AG09309 (cell line): ENCODE measurements around the gene TTC28.

Experiments used
- DNase-seq: peaks from one replicate; pipeline ENCODE4 v3.0.0-alpha.2; 2010; ENCODE audit warnings: low read depth
- H3K4me3 ChIP-seq: 2 replicates; pipeline ENCODE4 v1.5.1; 2011; ENCODE audit warnings: mild to moderate bottlenecking, low read depth, low read length, moderate library complexity; ENCODE audit not compliant: control insufficient read depth
- TF ChIP-seq, protein P1 (sequence below): IDR thresholded peaks from 2 replicates; pipeline ENCODE4 v1.5.1; 2011; ENCODE audit warnings: mild to moderate bottlenecking, low read depth, low read length, inconsistent platforms; ENCODE audit not compliant: insufficient read depth, control insufficient read depth; ENCODE audit errors: missing control alignments

TTC28 gene

DNA sequence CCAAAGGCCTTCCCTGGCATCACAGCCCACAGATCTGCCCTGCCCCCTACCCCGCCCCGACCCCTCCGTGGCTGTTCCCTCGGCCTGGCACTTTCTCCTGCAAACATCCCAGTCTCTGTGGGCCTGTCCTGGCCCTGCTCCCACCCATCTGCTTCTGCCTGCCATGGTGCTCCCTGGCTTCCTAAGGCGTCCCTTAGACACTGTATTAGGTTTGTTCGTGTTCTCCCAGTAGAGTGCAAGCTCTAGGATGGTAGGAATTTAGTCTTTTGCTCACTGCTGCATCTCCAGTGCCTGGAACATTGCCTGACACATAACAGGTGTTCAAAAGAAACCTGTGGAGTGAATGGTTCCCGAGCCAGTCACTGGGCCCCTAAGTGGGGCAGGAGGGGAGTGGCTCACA, 690.9 kb downstream of the TTC28 start:
- no peak overlapping the region for H3K4me3 ChIP-seq
- TF ChIP-seq, protein P1, sequence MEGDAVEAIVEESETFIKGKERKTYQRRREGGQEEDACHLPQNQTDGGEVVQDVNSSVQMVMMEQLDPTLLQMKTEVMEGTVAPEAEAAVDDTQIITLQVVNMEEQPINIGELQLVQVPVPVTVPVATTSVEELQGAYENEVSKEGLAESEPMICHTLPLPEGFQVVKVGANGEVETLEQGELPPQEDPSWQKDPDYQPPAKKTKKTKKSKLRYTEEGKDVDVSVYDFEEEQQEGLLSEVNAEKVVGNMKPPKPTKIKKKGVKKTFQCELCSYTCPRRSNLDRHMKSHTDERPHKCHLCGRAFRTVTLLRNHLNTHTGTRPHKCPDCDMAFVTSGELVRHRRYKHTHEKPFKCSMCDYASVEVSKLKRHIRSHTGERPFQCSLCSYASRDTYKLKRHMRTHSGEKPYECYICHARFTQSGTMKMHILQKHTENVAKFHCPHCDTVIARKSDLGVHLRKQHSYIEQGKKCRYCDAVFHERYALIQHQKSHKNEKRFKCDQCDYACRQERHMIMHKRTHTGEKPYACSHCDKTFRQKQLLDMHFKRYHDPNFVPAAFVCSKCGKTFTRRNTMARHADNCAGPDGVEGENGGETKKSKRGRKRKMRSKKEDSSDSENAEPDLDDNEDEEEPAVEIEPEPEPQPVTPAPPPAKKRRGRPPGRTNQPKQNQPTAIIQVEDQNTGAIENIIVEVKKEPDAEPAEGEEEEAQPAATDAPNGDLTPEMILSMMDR: no peak
- no peak for DNase-seq

DNA sequence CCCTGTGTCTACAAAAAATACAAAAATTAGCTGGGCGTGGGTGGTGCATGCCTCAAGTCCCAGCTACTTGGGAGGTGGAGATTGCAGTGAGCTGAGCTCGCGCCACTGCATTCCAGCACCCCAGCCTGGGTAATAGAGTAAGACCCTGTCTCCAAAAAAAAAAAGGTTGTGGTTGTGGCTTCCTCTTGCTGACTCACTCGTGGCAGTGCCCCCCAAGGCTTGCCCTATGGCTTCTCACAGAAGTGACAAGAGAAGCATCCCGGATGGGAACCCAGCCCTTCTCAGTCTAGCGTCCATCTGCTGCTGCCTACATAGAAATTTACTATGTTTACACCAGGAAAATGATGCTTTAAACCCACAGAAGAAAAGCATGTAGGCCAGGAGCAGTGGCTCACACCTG, 692.1 kb downstream of the TTC28 start:
- TF ChIP-seq, protein P1: no peak
- DNase-seq: peak; percentile 77
- no peak overlapping the region for H3K4me3 ChIP-seq

DNA sequence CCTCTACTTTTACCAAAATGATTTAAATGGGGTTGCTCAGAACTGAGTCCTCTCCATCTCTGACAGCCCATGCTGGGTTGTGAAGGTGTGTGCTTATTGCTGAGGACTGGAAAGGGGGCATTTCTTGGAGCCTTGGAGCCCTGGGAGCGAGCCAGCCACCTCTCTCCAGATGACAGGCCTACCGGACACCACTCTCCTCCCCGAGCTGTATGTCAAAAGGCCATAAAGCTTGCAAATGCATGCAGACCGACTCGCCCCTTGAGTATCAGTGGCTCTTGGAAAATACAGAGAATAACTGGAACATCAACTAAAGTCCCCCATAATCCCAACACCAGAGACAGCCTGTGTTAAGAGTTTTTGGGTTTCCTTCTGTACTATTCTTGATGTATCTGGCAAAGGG, 692.7 kb downstream of the TTC28 start:
- H3K4me3 ChIP-seq: no peak overlapping the region
- no peak for DNase-seq
- TF ChIP-seq, protein P1: no peak

DNA sequence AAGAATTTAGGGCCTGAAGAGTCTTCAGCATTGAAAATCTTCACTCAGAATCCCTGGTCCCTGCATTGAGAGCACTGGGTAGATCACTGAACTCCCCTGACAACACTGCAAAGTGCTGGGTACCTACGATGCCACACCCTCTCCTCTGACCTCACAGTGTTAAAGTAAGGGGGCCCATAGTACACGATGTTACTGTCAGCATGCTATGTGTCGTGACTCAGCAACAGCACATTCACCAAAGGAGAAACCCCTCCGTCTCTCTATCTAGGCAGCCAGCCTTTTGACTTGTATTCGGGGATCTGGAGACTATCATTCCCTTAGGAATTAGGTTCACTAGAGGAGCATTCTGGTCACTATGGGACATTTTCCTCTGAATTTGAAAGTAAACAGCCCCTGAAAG, 693.2 kb downstream of the TTC28 start:
- DNase-seq: no peak
- TF ChIP-seq, protein P1: no peak
- H3K4me3 ChIP-seq: no peak overlapping the region

DNA sequence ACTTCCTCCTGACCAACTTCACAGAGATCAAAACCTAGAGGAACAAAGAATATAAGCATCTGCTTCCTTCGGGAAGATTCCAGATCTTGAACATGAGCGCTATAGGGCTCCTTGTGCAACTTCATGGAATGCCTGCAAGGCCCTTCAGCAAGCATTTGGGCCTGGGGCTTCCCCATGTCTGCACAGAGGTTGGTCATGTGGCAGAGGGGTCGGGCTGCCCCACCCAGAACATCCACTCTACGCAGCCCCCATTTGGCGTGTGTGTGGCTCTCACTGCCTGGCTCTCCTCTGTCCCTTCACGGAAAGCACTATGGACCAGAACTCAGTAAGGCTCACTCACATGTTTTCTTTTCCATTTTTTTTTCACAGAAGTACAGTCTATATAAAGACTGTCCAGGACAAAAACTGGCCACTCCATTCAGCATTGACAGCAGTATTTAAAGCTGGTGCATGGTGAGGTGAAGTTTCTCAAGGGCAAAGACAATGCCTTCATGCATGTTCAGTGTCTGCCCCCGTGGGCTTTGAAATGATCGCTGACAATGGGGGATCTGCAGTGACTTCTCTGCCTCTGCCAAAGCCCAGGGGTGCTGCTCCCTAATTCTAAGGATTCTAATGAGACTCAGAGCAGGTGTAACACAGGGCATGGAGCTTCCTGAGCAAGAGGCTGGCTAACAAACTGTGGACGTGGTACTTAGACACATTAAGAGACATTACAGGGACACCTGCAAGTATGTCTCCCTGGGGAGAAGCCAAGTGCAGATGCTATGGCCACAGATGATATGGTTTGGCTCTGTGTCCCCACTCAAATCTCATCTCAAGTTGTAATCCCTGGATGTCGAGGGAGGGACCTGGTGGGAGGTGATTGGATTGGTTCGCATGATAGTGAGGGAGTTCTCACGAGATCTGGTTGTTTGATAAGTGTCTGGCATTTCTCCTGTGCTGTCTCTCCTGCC, 694.0 kb downstream of the TTC28 start:
- TF ChIP-seq, protein P1: no peak
- DNase-seq: no peak
- no peak overlapping the region for H3K4me3 ChIP-seq

DNA sequence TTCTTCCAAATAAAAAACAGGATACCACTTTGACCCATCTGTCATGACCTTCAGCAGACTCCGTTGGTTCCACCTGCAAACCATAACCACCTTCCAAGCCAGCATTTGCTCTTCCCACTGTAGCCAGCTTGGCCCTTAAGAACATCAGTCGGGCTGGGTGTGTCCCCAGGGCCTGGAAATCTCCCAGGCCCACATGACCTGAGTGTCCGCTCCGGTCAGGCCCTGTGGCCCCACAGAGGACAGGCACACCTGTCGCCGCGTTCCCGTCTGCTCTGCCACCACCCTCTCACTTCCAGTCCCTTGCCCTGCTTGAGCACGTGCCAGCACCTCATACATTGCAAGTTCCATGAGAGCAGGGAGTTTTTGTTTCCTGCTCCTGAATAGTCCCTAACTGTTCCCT, 694.9 kb downstream of the TTC28 start:
- TF ChIP-seq, protein P1: no peak
- H3K4me3 ChIP-seq: no peak overlapping the region
- no peak for DNase-seq
